CD4-positive, alpha-beta T cell treated with Interleukin-6 for 4 hours (primary cell): Measurements from ENCODE around the gene MOB3A.

Experiments used
- DNase-seq: peaks from one replicate; pipeline ENCODE4 v3.0.0-alpha.2; 2020; ENCODE audit warnings: mixed read lengths

Gene MOB3A

DNA sequence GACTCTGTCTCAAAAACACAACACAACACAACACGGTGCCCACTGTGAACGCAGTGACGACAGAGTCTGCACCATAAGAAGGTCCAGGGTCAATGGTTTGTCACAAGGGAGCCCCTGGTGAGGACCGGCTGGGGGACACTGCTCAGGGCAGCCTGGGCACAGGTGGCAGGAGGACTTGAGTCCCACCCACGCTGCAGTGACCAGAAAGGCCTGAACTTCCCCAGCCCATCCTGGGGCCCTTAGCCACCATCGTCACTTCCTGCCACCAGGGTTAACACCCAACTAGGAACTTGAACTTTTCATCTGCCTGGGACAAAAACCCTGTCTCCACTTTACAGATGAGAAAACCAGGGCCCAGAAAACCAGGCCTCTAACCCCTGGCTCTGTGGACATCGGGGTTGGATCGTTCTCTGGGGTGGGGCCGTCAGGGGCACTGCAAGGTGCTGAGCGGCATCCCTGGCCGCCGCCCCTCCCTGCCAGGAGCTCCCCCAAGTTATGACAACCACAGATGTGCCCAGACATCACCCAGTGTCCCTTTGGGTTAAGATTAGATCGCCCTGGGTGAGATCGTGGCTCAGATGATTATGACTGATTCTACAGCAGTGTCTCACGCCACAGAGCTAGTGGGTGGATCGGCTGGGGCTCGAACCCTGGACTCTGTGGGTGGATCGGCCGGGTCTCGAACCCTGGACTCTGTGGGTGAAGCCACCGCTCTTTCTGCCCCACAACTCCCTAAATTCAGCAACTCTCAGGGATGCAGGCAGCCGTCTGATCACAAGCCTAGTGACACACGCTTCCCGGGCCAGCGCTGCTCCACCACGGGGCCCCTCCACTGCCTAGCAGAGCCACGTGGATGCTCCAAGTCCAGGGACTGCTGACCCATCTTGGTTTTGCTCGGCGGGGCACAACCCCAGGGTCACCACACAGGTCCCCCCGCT, 14.0 kb downstream of the MOB3A start:
- DNase-seq = peak; percentile 56

- DNase-seq = no peak
Observed at GRCh38 chr19:2080336-2080988, 15.7 kb downstream of the MOB3A start.

DNA sequence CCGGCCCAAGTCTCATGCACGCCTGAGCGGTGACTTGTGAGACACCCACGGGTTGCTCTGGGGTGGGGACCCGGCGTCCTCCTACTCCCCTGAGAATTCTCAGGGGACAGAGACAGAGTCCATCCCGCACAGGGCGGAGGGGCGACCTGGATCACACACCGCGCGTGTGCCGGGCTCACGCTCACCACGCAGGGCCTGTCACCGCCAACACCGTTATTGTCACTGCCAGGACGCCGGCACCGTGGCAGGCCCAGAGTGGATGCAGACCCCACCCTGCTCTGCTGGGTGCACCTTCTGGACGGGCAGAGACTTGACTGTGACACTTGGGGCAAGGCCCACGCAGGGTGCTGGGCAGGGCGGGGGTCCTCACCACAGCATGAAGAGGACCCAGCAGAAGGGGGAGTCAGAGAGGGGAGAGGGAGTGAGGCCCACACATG, 16.2 kb downstream of the MOB3A start:
- no peak for DNase-seq

- no peak for DNase-seq
Observed at GRCh38 chr19:2079076-2079864, 16.9 kb downstream of the MOB3A start.

DNA sequence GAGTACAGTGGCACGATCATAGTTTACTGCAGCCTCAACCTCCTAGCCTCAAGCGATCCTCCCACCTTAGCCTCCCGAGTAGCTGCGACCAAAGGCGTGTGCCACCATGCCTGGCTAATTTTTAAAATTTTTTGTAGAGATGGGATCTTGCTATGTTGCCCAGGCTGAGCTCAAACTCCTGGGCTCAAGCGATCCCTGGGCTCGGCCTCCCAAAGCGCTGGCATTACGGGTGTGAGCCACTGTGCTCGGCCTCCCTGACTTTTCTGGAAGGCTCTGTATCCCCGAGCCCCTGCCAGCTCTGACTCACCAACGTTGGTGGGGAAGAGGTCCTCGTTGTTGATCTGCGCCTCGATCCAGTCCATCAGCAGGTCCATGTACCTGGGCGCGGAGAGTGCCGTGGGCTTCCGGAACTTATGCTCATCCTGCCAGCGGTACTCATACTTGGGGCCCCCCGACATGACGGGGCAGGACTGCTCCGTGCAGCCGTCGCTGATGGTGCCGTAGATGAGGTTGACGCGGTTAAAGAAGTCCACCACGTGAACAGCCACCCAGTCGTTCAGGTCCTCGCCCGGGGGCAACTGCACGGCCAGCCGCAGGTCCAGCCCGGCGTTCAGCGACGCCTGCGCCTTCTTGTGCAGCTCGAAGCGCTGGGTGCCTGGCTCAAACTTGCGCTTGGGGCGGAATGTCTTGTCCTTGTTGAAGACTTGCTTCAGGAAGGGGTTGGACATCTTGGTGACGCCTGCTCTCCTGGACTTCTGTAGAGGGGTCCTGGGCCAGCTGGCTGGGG, 18.1 kb downstream of the MOB3A start:
- no peak for DNase-seq

DNA sequence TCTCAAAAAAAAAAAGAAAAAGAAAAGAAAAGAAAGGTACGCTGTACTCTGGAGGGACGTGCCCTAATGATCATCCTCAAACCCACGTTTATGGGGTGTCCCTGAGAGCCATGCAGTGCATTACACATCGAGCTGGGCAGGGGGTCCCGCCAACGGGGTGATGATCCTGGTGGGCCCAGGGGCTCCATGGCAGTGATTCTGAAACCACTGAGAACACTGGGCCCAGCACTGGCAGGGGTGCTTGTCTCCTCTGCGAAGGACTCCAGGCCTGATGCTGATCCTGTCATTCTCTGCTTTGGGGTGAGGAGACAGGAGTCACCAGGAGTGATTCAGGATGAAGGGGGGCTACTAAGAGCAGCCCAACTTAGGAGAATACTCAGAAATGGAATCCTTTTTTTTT, 18.7 kb downstream of the MOB3A start:
- no peak for DNase-seq

GRCh38 chr19:2076526-2076944, 19.6 kb downstream of the MOB3A start:
- DNase-seq = no peak

- no peak for DNase-seq
Observed at GRCh38 chr19:2072757-2073551, 23.2 kb downstream of the MOB3A start.

GRCh38 chr19:2070986-2071673, 25.0 kb downstream of the MOB3A start:
- DNase-seq = no peak

DNA sequence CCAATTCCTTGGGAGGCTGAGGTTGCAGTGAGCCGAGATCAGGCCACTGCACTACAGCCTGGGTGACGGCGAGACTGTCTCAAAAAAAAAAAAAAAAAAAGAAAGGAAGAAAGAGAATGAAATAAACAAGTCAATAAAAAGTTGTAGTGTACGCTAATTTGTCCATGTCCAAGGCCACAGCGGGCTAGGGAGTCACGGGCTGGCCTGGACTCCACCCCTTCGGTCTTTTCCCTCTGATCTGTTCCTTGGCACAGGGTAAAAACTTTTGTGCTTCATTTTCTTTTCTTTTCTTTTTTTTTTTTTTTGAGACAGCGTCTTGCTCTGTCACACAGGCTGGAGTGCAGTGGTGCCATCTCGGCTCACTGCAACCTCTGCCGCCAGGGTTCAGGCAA, 25.7 kb downstream of the MOB3A start:
- no peak for DNase-seq

- no peak for DNase-seq
Observed at GRCh38 chr19:2064788-2065524, 31.2 kb downstream of the MOB3A start.

DNA sequence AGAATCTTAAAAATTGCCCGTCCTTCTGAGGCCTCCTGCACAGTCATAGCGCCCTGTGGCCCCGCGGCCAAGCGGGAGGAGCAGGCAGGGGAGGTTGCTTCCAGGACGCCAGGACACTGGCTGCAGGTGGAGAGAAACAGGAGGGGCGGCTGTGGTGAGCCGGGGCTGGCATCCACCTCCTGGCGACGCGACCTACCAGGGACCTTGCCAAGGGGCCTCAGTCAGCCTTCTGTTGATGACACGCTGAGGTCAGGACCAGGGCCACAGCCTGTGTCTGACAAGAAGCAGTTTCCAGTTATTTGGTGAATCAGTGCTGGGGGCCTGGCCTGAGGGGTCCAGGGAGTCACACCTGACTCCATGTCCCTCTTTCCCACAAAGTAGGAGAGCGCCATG, 31.7 kb downstream of the MOB3A start:
- DNase-seq = no peak

GRCh38 chr19:2063824-2064223, 32.3 kb downstream of the MOB3A start:
- no peak for DNase-seq

GRCh38 chr19:2062770-2063169, 33.4 kb downstream of the MOB3A start:
- DNase-seq = no peak

- DNase-seq = no peak
Observed at GRCh38 chr19:2062389-2062729, 33.8 kb downstream of the MOB3A start.

DNA sequence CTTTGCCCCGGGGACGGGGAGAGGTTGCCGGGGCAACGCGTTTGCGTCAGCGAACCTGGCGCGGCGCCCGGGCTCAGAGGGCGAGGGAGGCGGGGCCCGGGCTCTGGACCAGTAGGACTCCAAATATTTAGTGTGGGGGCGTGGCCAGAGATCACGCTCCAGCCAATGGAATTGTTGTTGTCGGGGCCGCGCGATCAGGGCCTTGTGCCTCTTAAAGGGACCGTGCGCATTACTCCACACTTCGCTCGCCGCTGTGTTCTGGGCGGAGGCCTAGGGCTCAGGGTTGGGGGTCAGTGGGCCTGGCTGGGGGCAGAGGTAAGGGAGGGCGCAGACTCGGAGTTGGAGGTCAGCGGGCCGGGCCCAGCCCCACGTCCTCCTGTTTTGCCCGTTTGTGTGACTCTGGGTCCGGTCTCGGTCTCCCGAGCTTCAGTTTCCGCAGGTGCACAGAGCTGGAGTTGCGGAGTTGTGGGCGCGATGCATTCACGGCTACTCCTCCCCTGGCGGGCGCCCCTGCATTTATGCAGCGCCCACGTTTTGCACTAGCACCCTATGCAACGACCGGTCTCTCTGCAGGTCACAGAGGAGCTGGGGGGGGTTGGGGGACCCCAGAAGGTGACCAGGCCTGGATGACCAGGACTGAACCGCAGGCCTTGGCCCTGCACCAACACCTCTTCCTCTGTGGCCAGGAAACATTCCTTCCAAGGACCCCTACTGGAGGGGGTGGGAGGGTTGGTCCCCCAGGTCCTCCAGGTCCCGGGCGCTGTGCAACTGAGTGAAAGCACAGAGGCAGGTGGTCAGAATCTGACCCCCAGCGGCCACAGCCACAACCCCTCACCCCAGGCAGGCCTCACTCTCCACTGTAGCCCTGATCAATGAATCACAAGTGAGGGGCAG, 34.4 kb downstream of the MOB3A start:
- peak; percentile 100 for DNase-seq

DNA sequence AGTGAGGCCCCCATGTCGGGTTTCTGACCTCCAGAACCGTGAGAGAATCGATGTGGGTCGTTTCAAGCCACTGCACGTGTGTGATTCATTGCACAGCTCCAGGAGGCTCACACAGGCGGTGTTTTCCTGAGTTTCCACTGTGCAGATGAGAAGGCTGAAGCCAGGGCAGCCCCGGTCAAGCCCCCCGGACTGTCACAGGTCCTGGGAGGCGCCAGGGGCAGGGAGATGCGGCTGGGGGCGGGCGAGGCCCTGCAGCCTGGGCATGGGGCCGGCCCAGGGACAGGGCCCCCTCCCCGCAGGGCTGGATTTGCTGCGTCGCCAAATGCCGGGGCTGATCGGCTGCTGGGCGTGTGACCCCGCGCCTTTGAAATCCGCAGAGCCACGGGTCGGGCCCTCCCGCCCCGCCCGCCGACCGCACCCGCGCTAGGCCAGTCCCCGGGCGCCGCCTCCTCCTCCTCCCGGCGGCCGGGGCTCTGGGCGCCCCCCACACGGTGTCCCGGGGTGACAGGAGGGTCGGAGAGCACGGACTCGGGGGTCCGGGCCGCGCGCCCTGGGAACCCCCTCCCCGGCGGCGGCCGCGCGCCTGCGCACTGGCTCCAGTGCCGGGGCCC, 35.1 kb downstream of the MOB3A start:
- DNase-seq = no peak

GRCh38 chr19:2059422-2060201, 36.5 kb downstream of the MOB3A start:
- DNase-seq = no peak
